WTC11 (cell line): Measurements from ENCODE around the gene TEX35. TPM values are rescaled to one million over a fixed set of nuclear protein-coding genes. Genes with fewer than 3 reads are reported as not detected.

Experiments
- ATAC-seq: fragments of 200-7000 bp; cut with Tn5 transposase; 2 replicates; pipeline ENCODE4 v1.10.0; 2021; ENCODE audit warnings: mild to moderate bottlenecking, moderate library complexity
- CTCF ChIA-PET: fragments of 300-600 bp; sonication (Branson Sonifier 250); formaldehyde crosslinking; loops from one replicate; lab custom pipeline; 2021; ENCODE audit warnings: antibody characterized with exemption; lab: Charles Lee
- POLR2A ChIA-PET: fragments of 350-600 bp; sonication (Branson Sonifier 250); formaldehyde crosslinking; loops from one replicate; lab custom pipeline; 2021; ENCODE audit warnings: antibody characterized with exemption; lab: Charles Lee
- DNase-seq: peaks from one replicate; pipeline ENCODE4 v3.0.0; 2021; ENCODE audit warnings: low spot score
- H3K27ac Mint-ChIP-seq: 2 replicates; pipeline ENCODE4 v1.8.0; 2021; ENCODE audit warnings: mixed read lengths
- H3K27me3 Mint-ChIP-seq: 2 replicates; pipeline ENCODE4 v1.8.0; 2021; ENCODE audit warnings: low read depth, mild to moderate bottlenecking, moderate library complexity, mixed read lengths
- H3K36me3 Mint-ChIP-seq: 2 replicates; pipeline ENCODE4 v1.8.0; 2021; ENCODE audit warnings: mixed read lengths
- H3K4me1 Mint-ChIP-seq: 2 replicates; pipeline ENCODE4 v1.8.0; 2022; ENCODE audit warnings: mixed read lengths
- H3K4me3 Mint-ChIP-seq: 2 replicates; pipeline ENCODE4 v1.8.0; 2021; ENCODE audit warnings: mild to moderate bottlenecking, moderate library complexity, mixed read lengths
- H3K9me3 Mint-ChIP-seq: 2 replicates; pipeline ENCODE4 v1.8.0; 2021; ENCODE audit warnings: mixed read lengths
- ATF1 ChIP-seq: sonication (generic); formaldehyde crosslinking; IDR thresholded peaks from 2 replicates; pipeline ENCODE4 v1.8.1; 2023; ENCODE audit warnings: mild to moderate bottlenecking, moderate library complexity, missing genetic modification reagents
- CBFB ChIP-seq: sonication (generic); formaldehyde crosslinking; IDR thresholded peaks from 2 replicates; pipeline ENCODE4 v1.8.1; 2022; ENCODE audit warnings: mild to moderate bottlenecking, low read depth, missing genetic modification reagents
- EMX1 ChIP-seq: fragments of 250-450 bp; sonication (Bioruptor Pico); IDR thresholded peaks from 2 replicates; pipeline ENCODE4 v1.8.0; 2021; ENCODE audit warnings: mild to moderate bottlenecking
- ESRRA ChIP-seq: sonication (generic); formaldehyde crosslinking; IDR thresholded peaks from 2 replicates; pipeline ENCODE4 v1.8.1; 2022; ENCODE audit warnings: mild to moderate bottlenecking, missing genetic modification reagents, borderline replicate concordance
- FOXK1 ChIP-seq: sonication (generic); formaldehyde crosslinking; IDR thresholded peaks from 2 replicates; pipeline ENCODE4 v1.8.0; 2022; ENCODE audit warnings: mild to moderate bottlenecking, moderate library complexity, missing genetic modification reagents
- HMGA2 ChIP-seq: fragments of 250-450 bp; sonication (Bioruptor Pico); IDR thresholded peaks from 2 replicates; pipeline ENCODE4 v1.4.0; 2021; ENCODE audit warnings: mild to moderate bottlenecking, moderate library complexity
- JAZF1 ChIP-seq: fragments of 250-450 bp; sonication (Bioruptor Pico); IDR thresholded peaks from 2 replicates; pipeline ENCODE4 v1.9.0; 2021; ENCODE audit warnings: moderate library complexity, mild to moderate bottlenecking, inconsistent platforms
- OVOL2 ChIP-seq: fragments of 250-450 bp; sonication (Bioruptor Pico); IDR thresholded peaks from 2 replicates; pipeline ENCODE4 v1.9.0; 2021; ENCODE audit warnings: mild to moderate bottlenecking, borderline replicate concordance
- RORB ChIP-seq: fragments of 250-450 bp; sonication (Bioruptor Pico); IDR thresholded peaks from 2 replicates; pipeline ENCODE4 v1.9.0; 2021; ENCODE audit warnings: mild to moderate bottlenecking
- SMAD4 ChIP-seq: sonication (generic); formaldehyde crosslinking; IDR thresholded peaks from 2 replicates; pipeline ENCODE4 v1.8.0; 2022; ENCODE audit warnings: mild to moderate bottlenecking, missing genetic modification reagents
- TP53 ChIP-seq: sonication (generic); formaldehyde crosslinking; IDR thresholded peaks from 2 replicates; pipeline ENCODE4 v1.8.1; 2023; ENCODE audit warnings: mild to moderate bottlenecking, missing genetic modification reagents
- ZNF416 ChIP-seq: fragments of 250-450 bp; sonication (Bioruptor Pico); IDR thresholded peaks from 2 replicates; pipeline ENCODE4 v1.9.0; 2021; ENCODE audit warnings: mild to moderate bottlenecking, inconsistent platforms
- ZNF423 ChIP-seq: fragments of 250-450 bp; sonication (Bioruptor Pico); IDR thresholded peaks from 2 replicates; pipeline ENCODE4 v2.1.2; 2022; ENCODE audit warnings: mild to moderate bottlenecking, moderate library complexity
- total RNA-seq: library from RNA; stranded (reverse); gene quantifications from 3 replicates; pipeline ENCODE4 v1.2.3, GENCODE V29; 2021
- TF ChIP-seq, protein P1 (sequence below): fragments of 250-450 bp; sonication (Bioruptor Pico); IDR thresholded peaks from 2 replicates; pipeline ENCODE4 v1.9.0; 2021; ENCODE audit warnings: mild to moderate bottlenecking
- TF ChIP-seq, protein P2 (sequence below): sonication (generic); formaldehyde crosslinking; IDR thresholded peaks from 2 replicates; pipeline ENCODE4 v1.8.0; 2022; ENCODE audit warnings: mild to moderate bottlenecking, missing genetic modification reagents
- TF ChIP-seq, protein P3 (sequence below): fragments of 250-450 bp; sonication (Bioruptor Pico); IDR thresholded peaks from 2 replicates; pipeline ENCODE4 v2.1.2; 2022; ENCODE audit warnings: mild to moderate bottlenecking, moderate library complexity
- TF ChIP-seq, protein P4 (sequence below): sonication (generic); formaldehyde crosslinking; IDR thresholded peaks from 2 replicates; pipeline ENCODE4 v1.8.1; 2022; ENCODE audit warnings: low read depth, missing genetic modification reagents, borderline replicate concordance
- TF ChIP-seq, protein P5 (sequence below): sonication (generic); formaldehyde crosslinking; IDR thresholded peaks from 2 replicates; pipeline ENCODE4 v1.8.0; 2022; ENCODE audit warnings: mild to moderate bottlenecking, missing genetic modification reagents

TEX35 gene
- total RNA-seq, 1 experiment from 2014 or later, result not detected

DNA sequence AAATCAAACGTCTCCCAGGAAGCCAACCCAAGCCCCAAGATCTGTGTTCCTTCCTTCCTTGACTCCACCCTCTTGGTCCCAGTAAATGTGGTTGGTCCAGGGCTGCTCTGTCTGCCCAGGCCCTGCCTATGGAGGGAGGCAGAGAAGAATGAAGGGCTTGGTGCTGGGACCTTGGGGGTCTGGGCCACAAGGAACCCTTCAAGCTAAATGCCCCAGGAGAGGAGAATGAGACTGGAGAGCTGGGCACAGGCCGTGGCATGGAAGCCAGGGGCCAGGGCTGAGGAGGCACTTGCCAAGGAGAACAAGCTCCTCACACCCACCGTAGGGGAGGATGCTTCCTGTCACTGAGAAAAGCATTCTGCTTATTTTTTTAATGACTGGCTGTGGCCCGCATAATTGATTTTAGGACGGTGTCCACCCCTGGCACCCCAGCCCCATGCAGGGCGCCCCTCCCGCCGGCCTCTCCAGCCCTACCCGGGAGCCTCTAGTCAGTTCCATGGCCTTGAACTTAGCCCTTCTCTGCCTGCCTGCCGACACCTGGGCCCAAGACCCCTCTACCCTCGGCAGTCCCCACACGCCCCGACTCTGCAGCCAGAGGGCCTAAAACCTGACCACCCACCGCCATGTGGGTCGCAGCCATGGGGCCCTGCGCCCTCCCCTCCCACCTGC, 17.0 kb upstream of the TEX35 start (continued):
- TF ChIP-seq, protein P1, sequence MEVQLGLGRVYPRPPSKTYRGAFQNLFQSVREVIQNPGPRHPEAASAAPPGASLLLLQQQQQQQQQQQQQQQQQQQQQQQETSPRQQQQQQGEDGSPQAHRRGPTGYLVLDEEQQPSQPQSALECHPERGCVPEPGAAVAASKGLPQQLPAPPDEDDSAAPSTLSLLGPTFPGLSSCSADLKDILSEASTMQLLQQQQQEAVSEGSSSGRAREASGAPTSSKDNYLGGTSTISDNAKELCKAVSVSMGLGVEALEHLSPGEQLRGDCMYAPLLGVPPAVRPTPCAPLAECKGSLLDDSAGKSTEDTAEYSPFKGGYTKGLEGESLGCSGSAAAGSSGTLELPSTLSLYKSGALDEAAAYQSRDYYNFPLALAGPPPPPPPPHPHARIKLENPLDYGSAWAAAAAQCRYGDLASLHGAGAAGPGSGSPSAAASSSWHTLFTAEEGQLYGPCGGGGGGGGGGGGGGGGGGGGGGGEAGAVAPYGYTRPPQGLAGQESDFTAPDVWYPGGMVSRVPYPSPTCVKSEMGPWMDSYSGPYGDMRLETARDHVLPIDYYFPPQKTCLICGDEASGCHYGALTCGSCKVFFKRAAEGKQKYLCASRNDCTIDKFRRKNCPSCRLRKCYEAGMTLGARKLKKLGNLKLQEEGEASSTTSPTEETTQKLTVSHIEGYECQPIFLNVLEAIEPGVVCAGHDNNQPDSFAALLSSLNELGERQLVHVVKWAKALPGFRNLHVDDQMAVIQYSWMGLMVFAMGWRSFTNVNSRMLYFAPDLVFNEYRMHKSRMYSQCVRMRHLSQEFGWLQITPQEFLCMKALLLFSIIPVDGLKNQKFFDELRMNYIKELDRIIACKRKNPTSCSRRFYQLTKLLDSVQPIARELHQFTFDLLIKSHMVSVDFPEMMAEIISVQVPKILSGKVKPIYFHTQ (CRISPR knock-in tag), result no peak
- TF ChIP-seq ATF1 (CRISPR knock-in tag), result no peak

DNA sequence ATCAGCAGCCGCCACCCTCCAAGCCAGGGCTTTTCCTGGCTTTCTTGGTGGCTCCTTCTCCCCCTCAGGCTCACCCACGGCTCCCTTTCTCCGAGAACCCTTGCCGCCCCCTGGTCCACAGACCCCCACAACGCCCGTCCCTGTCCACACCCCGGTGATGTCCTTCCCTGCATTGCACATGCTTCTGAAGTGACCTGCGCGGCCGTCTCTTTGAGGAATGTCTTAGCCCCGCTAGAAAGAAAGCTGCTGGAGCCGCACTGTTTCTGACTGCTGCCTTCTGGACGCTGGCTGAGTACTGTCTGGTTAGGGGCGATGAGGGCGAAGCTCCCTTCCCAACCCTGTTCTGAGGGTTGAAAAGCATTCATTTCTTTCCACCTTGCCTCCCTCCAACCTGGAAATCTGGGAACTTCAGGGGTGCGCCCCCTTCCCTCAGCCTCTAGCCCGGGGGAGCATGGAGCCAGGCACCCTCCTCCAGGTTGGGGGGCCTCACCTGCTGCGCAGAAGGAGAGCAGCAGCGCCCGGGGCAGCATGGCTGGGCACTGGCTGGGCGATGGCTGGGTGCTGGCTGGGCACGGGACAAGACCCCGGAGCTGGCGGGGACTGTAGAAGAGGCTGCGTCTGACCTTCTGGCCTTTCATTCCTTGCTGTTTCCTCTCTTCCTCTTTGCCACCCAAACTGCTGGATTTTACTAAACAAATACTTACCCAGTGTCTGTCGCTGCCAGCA, 16.3 kb upstream of the TEX35 start, which contains the start of gene CLEC20A:
Gene CLEC20A (minus strand): TSS at position 555 of the 726 bp plus-strand sequence. CDS start 25 bp downstream, at position 530.
- Mint-ChIP-seq H3K27ac (no peak within 1 kb of the TSS), H3K36me3 (no peaks in the 10 kb centered on the region), H3K27me3 (no peaks in the 10 kb centered on the region; the same call in 1 of the 2 replicates), H3K9me3 (no peaks in the 10 kb centered on the region), H3K4me1 (peaks cover 18% of the 10 kb centered on the region), H3K4me3 (no peak within 1 kb of the TSS)
- POLR2A ChIA-PET, result no interaction called here
- no peak for ATAC-seq
- no peak for DNase-seq
- TF ChIP-seq RORB (CRISPR knock-in tag) (no peak), HMGA2 (CRISPR knock-in tag) (no peak), EMX1 (CRISPR knock-in tag) (no peak), CBFB (CRISPR knock-in tag) (no peak), ESRRA (CRISPR knock-in tag) (no peak), JAZF1 (CRISPR knock-in tag) (no peak), OVOL2 (no peak), FOXK1 (CRISPR knock-in tag) (no peak), ZNF416 (CRISPR knock-in tag) (no peak)
- TF ChIP-seq, protein P2, sequence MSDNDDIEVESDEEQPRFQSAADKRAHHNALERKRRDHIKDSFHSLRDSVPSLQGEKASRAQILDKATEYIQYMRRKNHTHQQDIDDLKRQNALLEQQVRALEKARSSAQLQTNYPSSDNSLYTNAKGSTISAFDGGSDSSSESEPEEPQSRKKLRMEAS (CRISPR knock-in tag), result no peak
- TF ChIP-seq, protein P3, sequence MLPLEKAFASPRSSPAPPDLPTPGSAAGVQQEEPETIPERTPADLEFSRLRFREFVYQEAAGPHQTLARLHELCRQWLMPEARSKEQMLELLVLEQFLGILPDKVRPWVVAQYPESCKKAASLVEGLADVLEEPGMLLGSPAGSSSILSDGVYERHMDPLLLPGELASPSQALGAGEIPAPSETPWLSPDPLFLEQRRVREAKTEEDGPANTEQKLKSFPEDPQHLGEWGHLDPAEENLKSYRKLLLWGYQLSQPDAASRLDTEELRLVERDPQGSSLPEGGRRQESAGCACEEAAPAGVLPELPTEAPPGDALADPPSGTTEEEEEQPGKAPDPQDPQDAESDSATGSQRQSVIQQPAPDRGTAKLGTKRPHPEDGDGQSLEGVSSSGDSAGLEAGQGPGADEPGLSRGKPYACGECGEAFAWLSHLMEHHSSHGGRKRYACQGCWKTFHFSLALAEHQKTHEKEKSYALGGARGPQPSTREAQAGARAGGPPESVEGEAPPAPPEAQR (CRISPR knock-in tag), result no peak
- TF ChIP-seq, protein P4, sequence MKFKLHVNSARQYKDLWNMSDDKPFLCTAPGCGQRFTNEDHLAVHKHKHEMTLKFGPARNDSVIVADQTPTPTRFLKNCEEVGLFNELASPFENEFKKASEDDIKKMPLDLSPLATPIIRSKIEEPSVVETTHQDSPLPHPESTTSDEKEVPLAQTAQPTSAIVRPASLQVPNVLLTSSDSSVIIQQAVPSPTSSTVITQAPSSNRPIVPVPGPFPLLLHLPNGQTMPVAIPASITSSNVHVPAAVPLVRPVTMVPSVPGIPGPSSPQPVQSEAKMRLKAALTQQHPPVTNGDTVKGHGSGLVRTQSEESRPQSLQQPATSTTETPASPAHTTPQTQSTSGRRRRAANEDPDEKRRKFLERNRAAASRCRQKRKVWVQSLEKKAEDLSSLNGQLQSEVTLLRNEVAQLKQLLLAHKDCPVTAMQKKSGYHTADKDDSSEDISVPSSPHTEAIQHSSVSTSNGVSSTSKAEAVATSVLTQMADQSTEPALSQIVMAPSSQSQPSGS (CRISPR knock-in tag), result no peak
- CTCF ChIA-PET, result interaction anchor here (1.4 kb wide), 1 partner anchor 197 kb away, joined by 3 read pairs; no protein-coding TSS in a partner anchor

DNA sequence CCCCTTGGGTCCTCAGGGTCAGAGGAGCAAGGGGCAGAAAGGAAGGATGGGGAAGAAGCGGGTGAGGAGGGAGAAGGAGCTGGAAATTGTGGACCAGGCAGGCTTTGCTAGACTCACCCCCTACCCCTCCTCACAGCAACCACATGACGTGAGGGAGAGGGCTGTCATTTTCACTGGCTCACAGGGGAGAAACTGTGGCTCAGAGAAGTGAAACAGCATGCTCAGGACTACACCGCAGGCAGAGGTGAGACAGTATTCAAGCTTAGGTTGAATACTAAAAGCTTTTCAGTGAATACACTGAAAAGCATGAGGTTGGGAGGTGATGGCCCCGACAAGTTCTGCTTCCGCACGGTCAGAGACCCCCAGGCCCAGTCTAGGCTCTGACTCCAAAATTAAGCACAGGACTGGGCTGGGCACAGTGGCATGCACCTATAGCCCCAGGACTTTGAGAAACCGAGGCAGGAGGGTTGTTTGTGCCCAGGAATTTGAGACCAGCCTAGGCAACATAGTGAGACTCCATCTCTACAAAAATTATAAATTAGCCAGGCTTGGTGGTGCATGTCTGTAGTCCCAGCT, 14.9 kb upstream of the TEX35 start:
- TF ChIP-seq SMAD4 (no peak), ZNF423 (no peak), TP53 (CRISPR knock-in tag) (no peak)
- TF ChIP-seq, protein P5, sequence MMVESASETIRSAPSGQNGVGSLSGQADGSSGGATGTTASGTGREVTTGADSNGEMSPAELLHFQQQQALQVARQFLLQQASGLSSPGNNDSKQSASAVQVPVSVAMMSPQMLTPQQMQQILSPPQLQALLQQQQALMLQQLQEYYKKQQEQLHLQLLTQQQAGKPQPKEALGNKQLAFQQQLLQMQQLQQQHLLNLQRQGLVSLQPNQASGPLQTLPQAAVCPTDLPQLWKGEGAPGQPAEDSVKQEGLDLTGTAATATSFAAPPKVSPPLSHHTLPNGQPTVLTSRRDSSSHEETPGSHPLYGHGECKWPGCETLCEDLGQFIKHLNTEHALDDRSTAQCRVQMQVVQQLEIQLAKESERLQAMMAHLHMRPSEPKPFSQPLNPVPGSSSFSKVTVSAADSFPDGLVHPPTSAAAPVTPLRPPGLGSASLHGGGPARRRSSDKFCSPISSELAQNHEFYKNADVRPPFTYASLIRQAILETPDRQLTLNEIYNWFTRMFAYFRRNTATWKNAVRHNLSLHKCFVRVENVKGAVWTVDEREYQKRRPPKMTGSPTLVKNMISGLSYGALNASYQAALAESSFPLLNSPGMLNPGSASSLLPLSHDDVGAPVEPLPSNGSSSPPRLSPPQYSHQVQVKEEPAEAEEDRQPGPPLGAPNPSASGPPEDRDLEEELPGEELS (CRISPR knock-in tag), result no peak
- peaks cover 19% of the 10 kb centered on the region for H3K4me1 Mint-ChIP-seq
- DNase-seq, result no peak
- H3K4me3 Mint-ChIP-seq, result no peak overlapping the region
- ChIA-PET CTCF (interaction anchor here (1.1 to 5.7 kb wide), 2 partner anchors 22 to 43 kb away, joined by 3 to 55 read pairs; no protein-coding TSS in a partner anchor), POLR2A (no interaction called here)
- H3K9me3 Mint-ChIP-seq, result no peaks in the 10 kb centered on the region
- no peak for ATAC-seq
- H3K27ac Mint-ChIP-seq, result no peak overlapping the region
- H3K36me3 Mint-ChIP-seq, result no peaks in the 10 kb centered on the region
- H3K27me3 Mint-ChIP-seq, result no peaks in the 10 kb centered on the region; the same call in 1 of the 2 replicates
